Neural cell (in vitro differentiated cells): Measurements from ENCODE around the gene SP3.

Experiments used
- CTCF ChIP-seq: fragments of 450-650 bp; IDR thresholded peaks from 2 replicates; pipeline ENCODE4 v1.5.1; 2014; ENCODE audit warnings: antibody characterized with exemption, mild to moderate bottlenecking, moderate library complexity; ENCODE audit not compliant: poor library complexity, severe bottlenecking
- EP300 ChIP-seq: fragments of 450-650 bp; conservative IDR thresholded peaks from 2 replicates; pipeline ENCODE4 v1.6.1; 2014; ENCODE audit warnings: antibody characterized with exemption, mild to moderate bottlenecking, moderate library complexity; ENCODE audit not compliant: poor library complexity, severe bottlenecking
- REST ChIP-seq: IDR thresholded peaks from 2 replicates; pipeline ENCODE4 v1.6.1; 2012; ENCODE audit warnings: borderline replicate concordance

- TF ChIP-seq CTCF, result no peak
- TF ChIP-seq EP300, result no peak
- TF ChIP-seq REST, result no peak
Measured at GRCh38 chr2:174008720-174009119, 43.5 kb upstream of the SP3 start.
